ENCODE data around the gene DIAPH2. TPM values are rescaled to one million over a fixed set of nuclear protein-coding genes. Genes with fewer than 3 reads are reported as not detected.

Gene DIAPH2
- total RNA-seq, 1 donor from 2014 or later, result 12.7 TPM

GRCh38 chrX:97551821-97552220 lies 867.2 kb downstream of the DIAPH2 start:
- no peak for DNase-seq
- no peaks in the 10 kb centered on the region for H3K27me3 Mint-ChIP-seq
- intact Hi-C loops (cut with micrococcal nuclease), result no loop called here
- H3K4me3 Mint-ChIP-seq, result no peak overlapping the region
- H3K4me1 Mint-ChIP-seq, result no peaks in the 10 kb centered on the region
- no peak overlapping the region for H3K27ac Mint-ChIP-seq
- H3K36me3 Mint-ChIP-seq (ENCODE audit: low read depth), result no peaks in the 10 kb centered on the region
- H3K9me3 Mint-ChIP-seq, result peaks cover 8% of the 10 kb centered on the region

GRCh38 chrX:97553833-97554232 lies 869.2 kb downstream of the DIAPH2 start:
- no peak for DNase-seq
- H3K36me3 Mint-ChIP-seq (ENCODE audit: low read depth), result no peaks in the 10 kb centered on the region
- no peak overlapping the region for H3K27ac Mint-ChIP-seq
- no peak overlapping the region for H3K4me3 Mint-ChIP-seq
- H3K27me3 Mint-ChIP-seq, result no peaks in the 10 kb centered on the region
- intact Hi-C loops (cut with micrococcal nuclease), result no loop called here
- peaks cover 8% of the 10 kb centered on the region for H3K9me3 Mint-ChIP-seq
- H3K4me1 Mint-ChIP-seq, result no peaks in the 10 kb centered on the region

DNA sequence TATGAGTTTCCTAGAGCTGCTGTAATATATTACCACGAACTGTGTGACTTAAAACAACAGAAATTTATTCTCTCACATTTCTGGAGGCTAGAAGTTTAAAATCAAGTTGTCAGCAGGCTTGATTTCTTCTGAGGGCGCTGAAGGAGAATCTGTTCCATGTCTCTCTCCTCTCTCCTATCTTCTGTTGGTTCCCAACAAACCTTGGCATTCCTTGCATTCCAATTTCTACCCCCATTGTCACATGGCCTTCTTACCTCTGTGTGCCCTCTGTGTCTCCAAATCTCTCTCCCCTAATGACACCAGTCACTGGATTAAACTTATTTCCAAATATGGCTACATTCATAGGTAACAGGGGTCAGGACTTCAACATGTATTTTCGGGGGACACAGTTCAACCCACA lies 871.7 kb downstream of the DIAPH2 start:
- intact Hi-C loops (cut with micrococcal nuclease), result no loop called here
- no peak for DNase-seq
- Mint-ChIP-seq H3K36me3 (ENCODE audit: low read depth) (no peaks in the 10 kb centered on the region), H3K9me3 (peaks cover 8% of the 10 kb centered on the region), H3K4me1 (no peaks in the 10 kb centered on the region), H3K4me3 (no peak overlapping the region), H3K27ac (no peak overlapping the region), H3K27me3 (no peaks in the 10 kb centered on the region)

GRCh38 chrX:97563531-97564133 lies 879.0 kb downstream of the DIAPH2 start:
- intact Hi-C loops (cut with micrococcal nuclease), result loop anchor here (2.0 kb wide), 1 partner anchor 165 kb away; no protein-coding TSS in a partner anchor
- no peaks in the 10 kb centered on the region for H3K9me3 Mint-ChIP-seq
- no peaks in the 10 kb centered on the region for H3K27me3 Mint-ChIP-seq
- peaks cover 2% of the 10 kb centered on the region for H3K4me1 Mint-ChIP-seq
- H3K4me3 Mint-ChIP-seq, result peak overlapping the region; percentile 78
- DNase-seq, result peak; percentile 80
- peak overlapping the region; percentile 74 for H3K27ac Mint-ChIP-seq
- no peaks in the 10 kb centered on the region for H3K36me3 Mint-ChIP-seq (ENCODE audit: low read depth)

- intact Hi-C loops (cut with micrococcal nuclease), result no loop called here
Measured at GRCh38 chrX:97564496-97564895, 879.9 kb downstream of the DIAPH2 start.

GRCh38 chrX:97587171-97587570 lies 902.5 kb downstream of the DIAPH2 start:
- H3K27me3 Mint-ChIP-seq, result no peaks in the 10 kb centered on the region
- H3K27ac Mint-ChIP-seq, result no peak overlapping the region
- no peaks in the 10 kb centered on the region for H3K36me3 Mint-ChIP-seq (ENCODE audit: low read depth)
- no peak overlapping the region for H3K4me3 Mint-ChIP-seq
- intact Hi-C loops (cut with micrococcal nuclease), result no loop called here
- H3K9me3 Mint-ChIP-seq, result no peaks in the 10 kb centered on the region
- H3K4me1 Mint-ChIP-seq, result no peaks in the 10 kb centered on the region
- no peak for DNase-seq

More at GRCh38 chrX:97564496-97564895, 879.9 kb downstream of the DIAPH2 start:
- no peak for DNase-seq
- no peaks in the 10 kb centered on the region for H3K9me3 Mint-ChIP-seq
- peaks cover 2% of the 10 kb centered on the region for H3K4me1 Mint-ChIP-seq
- no peak overlapping the region for H3K4me3 Mint-ChIP-seq
- no peaks in the 10 kb centered on the region for H3K27me3 Mint-ChIP-seq
- no peak overlapping the region for H3K27ac Mint-ChIP-seq
- no peaks in the 10 kb centered on the region for H3K36me3 Mint-ChIP-seq (ENCODE audit: low read depth)

GRCh38 chrX:97594646-97595224 lies 910.1 kb downstream of the DIAPH2 start:
- Mint-ChIP-seq H3K27ac (no peak overlapping the region), H3K4me1 (peaks cover 8% of the 10 kb centered on the region), H3K4me3 (no peak overlapping the region), H3K9me3 (peaks cover 3% of the 10 kb centered on the region), H3K36me3 (ENCODE audit: low read depth) (no peaks in the 10 kb centered on the region), H3K27me3 (no peaks in the 10 kb centered on the region)
- intact Hi-C loops (cut with micrococcal nuclease), result no loop called here
- no peak for DNase-seq

DNA sequence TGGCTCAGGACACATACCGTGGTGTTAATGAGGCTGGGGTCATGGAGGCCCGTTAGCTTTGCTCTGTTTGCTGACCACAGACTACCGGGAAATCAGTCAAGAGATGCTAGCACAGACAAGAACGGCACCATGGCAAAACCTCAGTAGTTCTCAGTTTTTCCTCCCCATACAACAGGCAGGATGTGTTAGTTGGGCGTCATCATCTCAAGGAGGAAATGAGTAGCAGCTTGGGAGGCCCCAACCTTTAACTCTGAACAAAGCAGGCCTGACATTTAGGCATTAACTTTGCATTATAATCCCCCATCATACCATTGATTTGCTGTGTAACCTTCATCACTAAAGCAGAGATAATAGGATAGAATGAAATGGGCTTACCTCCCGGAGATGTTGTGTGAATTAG lies 913.3 kb downstream of the DIAPH2 start:
- H3K36me3 Mint-ChIP-seq (ENCODE audit: low read depth), result no peaks in the 10 kb centered on the region
- peak overlapping the region; percentile 65 for H3K27ac Mint-ChIP-seq
- H3K4me1 Mint-ChIP-seq, result peaks cover 8% of the 10 kb centered on the region
- intact Hi-C loops (cut with micrococcal nuclease), result no loop called here
- H3K27me3 Mint-ChIP-seq, result no peaks in the 10 kb centered on the region
- H3K9me3 Mint-ChIP-seq, result no peaks in the 10 kb centered on the region
- DNase-seq, result peak; percentile 64
- no peak overlapping the region for H3K4me3 Mint-ChIP-seq

DNA sequence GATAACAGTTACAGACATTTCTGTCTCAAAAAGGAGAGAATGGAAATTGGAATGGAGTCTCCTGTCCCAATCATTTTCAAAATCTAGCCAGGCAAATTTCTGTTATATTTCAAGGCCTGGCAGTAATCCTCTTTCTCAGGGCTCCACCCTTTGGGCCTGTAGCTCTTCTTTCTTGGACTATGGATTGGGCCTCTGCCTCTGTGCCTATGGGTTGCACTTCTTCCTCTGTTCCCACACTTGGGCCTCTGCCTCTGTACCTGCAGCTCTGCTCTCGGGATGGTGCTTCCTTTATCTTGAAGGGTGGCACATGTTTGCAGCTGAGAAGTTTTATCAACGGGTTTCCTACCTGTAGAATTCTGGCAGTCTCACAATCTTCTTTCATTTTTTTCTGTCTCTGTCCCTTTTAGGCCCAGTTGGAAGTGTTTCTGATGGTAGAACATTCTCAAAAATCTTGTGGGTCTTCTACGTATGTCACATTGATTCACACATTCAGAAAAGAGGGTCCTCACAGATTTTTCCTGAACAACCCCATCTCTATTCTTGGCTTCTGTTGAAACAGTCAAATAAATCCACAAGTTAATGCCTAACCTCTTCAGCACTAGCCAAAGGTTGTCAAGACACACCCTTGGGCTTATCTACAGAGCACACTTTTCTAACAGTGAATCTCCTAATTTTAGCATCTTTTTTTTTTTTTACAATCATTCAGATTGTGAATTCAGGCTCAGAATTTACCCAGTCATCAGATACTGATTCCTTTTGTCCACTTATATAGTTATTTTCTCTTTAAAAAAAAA lies 918.0 kb downstream of the DIAPH2 start:
- Mint-ChIP-seq H3K4me1 (peaks cover 8% of the 10 kb centered on the region), H3K27ac (no peak overlapping the region), H3K4me3 (no peak overlapping the region), H3K27me3 (no peaks in the 10 kb centered on the region), H3K9me3 (no peaks in the 10 kb centered on the region), H3K36me3 (ENCODE audit: low read depth) (no peaks in the 10 kb centered on the region)
- intact Hi-C loops (cut with micrococcal nuclease), result no loop called here
- DNase-seq, result no peak

- Mint-ChIP-seq H3K9me3 (no peaks in the 10 kb centered on the region), H3K4me1 (no peaks in the 10 kb centered on the region), H3K4me3 (no peak overlapping the region), H3K36me3 (ENCODE audit: low read depth) (no peaks in the 10 kb centered on the region), H3K27ac (no peak overlapping the region), H3K27me3 (no peaks in the 10 kb centered on the region)
- intact Hi-C loops (cut with micrococcal nuclease), result no loop called here
- DNase-seq, result no peak
Measured at GRCh38 chrX:97605271-97605670, 920.6 kb downstream of the DIAPH2 start.

DNA sequence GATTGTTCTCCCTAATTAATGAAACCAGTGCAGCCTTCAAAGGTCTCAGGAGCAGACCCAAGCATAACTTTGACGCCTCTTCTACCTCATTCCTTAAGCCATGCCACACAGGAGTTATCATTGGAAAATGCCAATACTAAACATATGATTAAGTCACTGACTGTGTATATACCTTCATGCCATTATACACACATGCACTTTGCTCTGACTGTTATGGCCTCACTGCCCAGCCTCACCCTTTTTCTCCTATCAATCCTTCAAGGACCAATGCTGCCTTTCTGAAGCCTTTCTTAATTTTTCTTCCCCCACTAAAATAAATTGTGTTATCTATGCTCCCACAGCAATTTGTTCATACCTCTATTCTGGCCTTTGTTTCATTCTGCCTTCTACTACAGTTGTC lies 924.7 kb downstream of the DIAPH2 start:
- Mint-ChIP-seq H3K36me3 (ENCODE audit: low read depth) (no peaks in the 10 kb centered on the region), H3K4me3 (no peak overlapping the region), H3K4me1 (no peaks in the 10 kb centered on the region), H3K27me3 (no peaks in the 10 kb centered on the region), H3K27ac (no peak overlapping the region), H3K9me3 (no peaks in the 10 kb centered on the region)
- no peak for DNase-seq
- intact Hi-C loops (cut with micrococcal nuclease), result no loop called here

DNA sequence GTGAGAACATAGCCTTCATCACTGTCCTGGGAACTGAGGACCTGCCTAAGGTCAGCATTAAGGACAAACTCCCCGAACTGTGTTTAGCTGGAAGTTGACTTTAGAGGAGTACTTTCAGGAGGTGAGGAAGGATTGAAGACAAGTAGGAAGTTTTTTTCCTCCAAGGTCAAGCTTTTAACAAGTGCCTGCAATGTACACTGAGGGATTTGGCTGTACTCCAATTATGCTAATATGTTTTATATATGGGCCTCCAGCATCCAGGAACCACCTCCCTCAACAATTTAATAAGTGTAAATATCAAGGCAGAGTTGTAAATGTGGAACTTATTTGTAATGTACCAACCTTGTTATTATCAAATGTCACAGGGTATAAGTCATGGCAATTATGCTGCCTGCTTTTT lies 925.3 kb downstream of the DIAPH2 start:
- Mint-ChIP-seq H3K4me1 (no peaks in the 10 kb centered on the region), H3K9me3 (no peaks in the 10 kb centered on the region), H3K27ac (no peak overlapping the region), H3K4me3 (no peak overlapping the region), H3K27me3 (no peaks in the 10 kb centered on the region), H3K36me3 (ENCODE audit: low read depth) (no peaks in the 10 kb centered on the region)
- no peak for DNase-seq
- intact Hi-C loops (cut with micrococcal nuclease), result no loop called here

DNA sequence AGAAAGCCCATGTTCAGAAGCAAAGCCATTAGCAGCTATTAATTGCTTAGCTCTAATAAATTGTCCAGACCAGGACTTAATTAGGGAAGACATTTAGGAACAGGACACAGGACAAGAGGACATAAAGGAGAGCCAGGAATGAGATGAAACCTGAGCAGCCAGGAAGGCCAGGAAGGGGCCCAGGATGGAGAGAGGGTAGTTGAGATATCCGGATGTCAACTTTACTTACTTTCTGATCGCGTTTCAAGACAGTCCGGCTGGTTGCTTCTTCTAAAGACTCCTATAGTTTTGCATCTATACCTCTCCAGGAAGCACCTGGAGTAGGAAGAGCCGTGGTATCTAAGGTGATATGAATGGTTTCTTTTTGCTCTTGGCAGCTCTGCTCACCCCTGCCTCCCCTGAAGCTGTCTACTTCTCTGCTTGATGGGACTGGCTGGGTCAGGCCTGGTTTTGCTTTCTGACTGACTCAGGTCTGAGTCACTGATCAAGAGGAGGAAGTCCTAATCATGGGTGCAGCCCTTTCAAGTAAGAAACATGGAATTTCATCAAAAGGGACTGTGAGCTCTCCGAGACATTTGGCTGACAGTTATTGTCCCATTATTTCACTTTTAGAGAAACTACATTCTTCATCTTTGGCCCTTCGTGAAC lies 932.4 kb downstream of the DIAPH2 start:
- peak; percentile 49 for DNase-seq

GRCh38 chrX:97619499-97619898 lies 934.9 kb downstream of the DIAPH2 start:
- Mint-ChIP-seq H3K36me3 (ENCODE audit: low read depth) (no peaks in the 10 kb centered on the region), H3K4me1 (no peaks in the 10 kb centered on the region), H3K27ac (no peak overlapping the region), H3K4me3 (no peak overlapping the region), H3K9me3 (no peaks in the 10 kb centered on the region), H3K27me3 (no peaks in the 10 kb centered on the region)
- intact Hi-C loops (cut with micrococcal nuclease), result loop anchor here (5.0 kb wide), 1 partner anchor 527 kb away; no protein-coding TSS in a partner anchor
- no peak for DNase-seq

More for the DNA sequence above, 932.4 kb downstream of the DIAPH2 start:
- Mint-ChIP-seq H3K27ac (no peak overlapping the region), H3K4me1 (no peaks in the 10 kb centered on the region), H3K36me3 (ENCODE audit: low read depth) (no peaks in the 10 kb centered on the region), H3K27me3 (no peaks in the 10 kb centered on the region), H3K4me3 (no peak overlapping the region), H3K9me3 (no peaks in the 10 kb centered on the region)
- intact Hi-C loops (cut with micrococcal nuclease), result loop anchor here (5.0 kb wide), 1 partner anchor 525 kb away; no protein-coding TSS in a partner anchor

Data from activated CD4-positive, alpha-beta T cell treated with anti-CD3 and anti-CD28 coated beads, Interleukin-2, amount 10 ng/mL, durations not matched to agents 24 days and 14 days (primary cell).